GM18498 (cell line): ENCODE results near the gene TBX1.

Experiments
- ATAC-seq: cut with Tn5 transposase; IDR thresholded peaks from one replicate; pipeline ENCODE4 v1.9.1; 2021; ENCODE audit warnings: mild to moderate bottlenecking, moderate library complexity; ENCODE audit not compliant: unreplicated experiment

Gene TBX1

DNA sequence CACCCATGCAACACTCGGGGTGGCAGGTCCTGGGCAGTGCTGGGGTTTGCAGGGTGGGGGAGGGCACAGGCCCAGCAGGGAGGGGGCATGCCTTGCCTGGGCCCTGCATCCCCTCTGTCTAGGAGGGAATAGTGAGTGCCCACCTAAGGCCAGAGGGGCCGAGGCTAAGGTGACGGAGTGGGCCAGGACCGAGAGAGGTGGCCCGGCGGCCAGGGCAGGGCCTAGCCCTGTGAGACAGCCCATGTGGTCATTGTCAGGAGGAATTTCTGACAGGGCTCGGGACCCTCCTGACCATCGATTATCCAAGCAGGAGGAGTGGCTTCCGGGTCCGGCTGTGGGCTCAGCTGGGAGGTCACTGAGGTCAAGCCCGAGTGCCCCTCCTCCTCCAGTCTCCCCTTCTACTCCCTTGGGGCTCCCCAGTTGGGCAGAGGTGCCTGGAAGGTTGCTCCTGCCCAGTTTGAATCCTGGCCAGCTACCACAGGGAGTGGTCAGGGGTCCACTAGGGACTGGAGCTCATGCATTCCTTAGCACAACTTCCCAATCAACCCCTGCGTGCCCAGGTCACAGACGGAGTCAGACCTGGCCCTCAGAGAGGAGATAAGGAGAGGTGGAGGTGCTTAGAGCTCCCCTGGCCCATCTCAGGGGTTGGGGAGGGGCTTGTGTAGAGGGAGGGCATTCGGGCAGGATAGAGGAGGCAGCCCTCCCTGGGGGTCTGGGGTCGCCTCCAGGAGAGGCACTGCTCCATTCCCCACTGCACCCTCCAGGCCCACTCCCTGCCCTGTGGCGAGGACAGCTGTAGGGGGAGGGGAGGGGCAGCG lies 22.5 kb upstream of the TBX1 start:
- ATAC-seq = no peak

DNA sequence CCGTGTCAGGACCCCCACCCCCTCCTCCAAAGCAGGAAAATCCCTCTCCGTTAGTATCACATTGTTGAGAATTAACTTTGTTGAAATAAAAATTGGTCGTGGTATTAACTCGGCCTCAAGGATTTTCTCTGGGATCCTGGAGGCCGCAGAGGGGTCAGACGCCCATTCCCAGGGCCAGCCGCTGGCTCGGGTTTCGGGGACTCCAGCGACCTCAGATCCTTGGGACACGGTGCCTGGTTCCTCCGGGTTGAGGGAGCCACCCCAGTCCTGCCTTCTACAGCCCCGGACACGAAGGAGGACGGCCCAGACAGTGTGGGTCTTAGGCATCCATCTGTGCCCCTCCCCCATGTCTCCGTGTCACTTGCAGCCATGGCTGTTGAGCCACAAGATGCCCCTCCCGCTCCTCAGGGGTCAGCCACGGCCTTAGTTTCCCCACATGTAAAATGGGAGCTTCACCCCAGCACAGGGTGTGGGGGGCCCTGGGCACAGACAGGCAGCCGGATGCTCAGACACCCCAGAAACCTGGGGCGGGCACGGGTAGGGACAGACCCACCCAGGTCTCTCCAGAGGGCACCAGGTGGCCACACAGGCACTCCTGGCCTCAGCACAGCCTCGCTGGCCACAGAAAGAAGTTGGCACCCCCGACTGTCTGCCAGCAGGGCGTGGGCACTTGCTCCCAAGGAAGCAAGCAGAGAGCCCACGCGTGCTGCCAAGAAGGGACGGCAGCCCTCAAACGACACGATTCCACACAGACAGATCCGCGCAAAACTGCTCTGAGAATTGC lies 21.7 kb upstream of the TBX1 start:
- no peak for ATAC-seq

DNA sequence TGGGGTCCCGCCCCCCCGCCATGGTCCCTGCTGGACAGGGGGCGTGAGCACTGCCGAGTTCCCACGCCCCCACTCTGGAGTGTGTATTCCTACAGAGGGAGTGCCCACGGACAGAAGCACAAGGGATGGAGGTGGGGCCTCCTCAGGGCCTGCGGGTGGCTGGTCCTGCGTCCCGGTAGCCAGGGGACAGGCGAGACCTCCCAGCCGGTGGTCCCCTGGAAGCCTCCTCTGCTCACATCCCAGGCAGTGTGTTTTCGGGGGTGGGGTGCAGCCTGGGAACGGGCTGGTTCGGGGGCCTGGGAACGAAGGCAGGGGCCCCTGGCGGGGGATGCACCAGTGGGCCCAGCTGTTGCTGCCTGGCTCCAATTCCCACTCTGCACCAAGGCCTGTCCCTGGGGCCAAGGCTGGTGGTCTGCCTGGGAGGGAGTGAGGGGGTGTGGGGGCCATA lies 21.1 kb upstream of the TBX1 start:
- no peak for ATAC-seq

DNA sequence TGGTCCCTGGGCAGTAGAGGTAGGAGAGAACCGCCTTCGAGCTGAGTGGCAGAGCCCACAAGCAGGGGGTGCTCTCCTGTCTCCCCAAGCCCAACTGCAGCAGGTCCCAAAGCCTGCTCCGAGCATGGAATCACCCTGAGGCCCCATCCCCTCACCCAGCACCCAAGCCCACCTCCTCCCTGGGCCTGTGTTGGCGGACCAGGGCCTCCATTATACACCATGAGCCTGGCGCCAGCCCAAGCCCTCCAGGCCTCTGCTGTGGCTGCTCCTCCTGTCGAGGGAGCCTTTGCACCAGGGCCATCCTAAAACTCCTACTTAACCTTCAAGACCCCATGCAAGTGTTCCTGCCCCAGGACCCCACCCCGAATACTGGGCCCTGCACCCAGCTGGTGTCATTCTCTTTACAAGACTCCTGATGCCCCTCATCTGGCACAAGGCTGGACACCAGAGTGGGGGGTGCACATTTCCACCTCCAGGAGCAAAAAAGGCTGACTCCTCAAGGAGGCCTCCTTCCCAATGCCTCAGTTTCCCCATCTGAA lies 20.6 kb upstream of the TBX1 start:
- no peak for ATAC-seq

DNA sequence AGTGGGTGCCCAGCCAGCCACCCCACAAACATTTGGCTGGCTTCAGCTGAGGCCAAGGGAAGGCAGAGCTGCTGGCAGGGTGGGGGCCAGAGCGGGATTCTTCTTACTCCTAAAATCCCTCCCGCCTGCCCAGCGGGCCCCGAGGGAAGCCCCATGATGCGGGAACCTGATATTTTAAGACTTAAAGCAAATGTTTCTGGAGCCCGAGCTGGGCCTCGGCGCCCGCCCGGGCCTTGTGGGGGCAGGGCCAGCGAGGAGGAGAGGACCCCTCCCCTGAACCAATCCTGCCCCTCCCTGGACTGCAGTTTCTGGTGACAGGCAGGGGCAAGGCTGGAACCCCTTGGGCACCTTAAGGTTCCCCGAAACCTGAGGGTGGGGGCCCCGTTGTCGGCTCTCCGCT lies 20.0 kb upstream of the TBX1 start:
- no peak for ATAC-seq

DNA sequence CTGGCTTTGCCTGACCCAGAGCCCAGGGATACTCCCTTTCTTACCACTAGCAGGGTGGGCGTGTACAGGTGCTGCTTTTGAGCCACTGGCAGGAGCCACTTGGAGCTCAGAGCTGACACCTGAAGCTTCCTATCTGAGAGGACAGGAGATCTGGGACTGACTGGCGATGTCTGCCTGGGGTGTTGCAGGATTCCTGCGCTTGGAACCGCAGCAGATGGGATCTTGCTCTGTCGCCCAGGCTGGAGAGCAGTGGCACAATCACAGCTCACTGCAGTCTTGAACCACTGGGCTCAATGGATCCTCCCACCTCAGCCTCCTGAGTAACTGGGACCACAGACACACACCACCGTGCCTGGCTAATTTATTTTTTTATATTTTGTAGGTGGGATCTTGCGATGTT lies 19.5 kb upstream of the TBX1 start:
- no peak for ATAC-seq

DNA sequence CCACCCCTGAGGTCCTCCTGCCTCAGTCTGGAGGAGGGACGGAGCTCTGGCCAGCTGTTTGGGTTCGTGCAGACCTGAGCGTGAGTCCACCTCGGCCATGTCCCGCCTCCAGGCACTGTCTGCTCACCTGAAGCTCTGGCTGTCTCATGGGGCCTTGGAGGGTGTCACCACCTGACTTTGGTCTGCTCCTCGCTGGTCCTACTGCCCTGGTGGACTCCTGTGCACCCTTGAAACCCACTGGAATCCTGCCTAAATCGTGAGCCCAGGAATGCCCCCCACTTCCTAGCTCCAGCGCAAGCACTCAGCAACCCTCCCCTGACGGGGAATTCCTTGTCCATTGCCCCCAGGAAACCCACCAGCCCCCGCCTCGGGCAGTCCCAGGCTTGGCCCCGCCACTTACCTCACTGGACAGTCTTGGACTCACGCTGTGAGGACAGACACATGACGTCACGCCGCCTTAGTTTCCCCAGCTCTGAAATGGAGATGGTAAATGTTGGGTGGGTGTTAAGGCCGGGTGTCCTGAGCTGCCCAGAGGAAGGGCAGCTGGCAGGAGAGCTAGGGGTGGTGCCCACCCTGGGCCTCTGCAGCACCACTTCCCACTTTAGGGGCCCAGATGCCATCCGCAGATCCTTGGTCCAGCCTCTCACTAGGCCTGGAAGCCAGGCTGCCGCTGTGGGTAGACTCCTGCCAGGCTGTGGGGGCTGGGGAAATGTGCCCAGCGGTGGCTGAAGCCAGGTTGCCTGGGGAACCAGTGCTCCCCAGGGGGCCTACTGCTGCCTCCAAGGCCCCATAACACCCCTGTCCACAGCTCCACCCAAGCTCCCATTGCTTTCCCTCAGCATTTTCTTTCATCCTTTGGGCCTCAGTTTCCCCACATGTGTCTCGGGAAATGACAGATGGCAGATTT lies 18.2 kb upstream of the TBX1 start:
- ATAC-seq = no peak

DNA sequence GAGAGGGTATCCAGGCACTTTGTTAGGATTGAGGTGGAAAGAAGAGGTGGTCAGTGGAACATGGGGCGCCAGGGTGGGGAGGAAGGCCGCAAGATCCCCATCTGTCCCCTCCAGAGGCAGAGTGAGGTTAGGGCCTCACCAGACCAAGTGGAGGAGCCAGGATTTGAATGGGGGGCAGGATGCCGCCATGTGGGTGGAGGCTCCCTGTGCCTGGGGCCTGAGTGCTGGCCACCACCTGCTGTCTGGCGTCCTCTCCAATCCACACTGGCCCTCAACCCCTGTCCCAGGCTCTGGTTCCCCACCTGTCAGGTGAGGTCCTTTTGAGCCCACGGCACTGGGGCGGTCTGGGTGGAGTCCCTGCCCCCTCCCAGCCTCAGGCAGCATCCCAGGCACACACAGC lies 17.5 kb upstream of the TBX1 start:
- no peak for ATAC-seq

DNA sequence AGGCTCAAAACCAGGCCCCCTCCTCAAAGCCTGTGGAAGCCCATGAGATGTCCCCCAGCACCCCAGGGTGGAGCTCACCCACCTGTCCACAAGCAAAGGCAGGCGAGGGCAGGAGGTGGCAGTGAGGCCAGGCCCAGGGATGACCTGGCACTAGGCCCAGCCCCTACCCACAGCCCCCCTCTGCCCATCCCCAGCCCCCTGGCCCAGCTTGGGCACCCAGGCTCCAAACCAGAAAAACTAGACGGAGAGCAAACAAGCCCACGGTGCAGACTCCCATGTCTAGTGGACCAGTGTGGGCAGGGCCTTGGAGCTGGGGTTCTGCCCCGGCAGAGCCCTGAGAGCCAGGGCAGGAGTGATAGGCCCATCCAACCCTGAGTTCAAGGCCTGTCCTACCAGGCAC lies 16.9 kb upstream of the TBX1 start:
- no peak for ATAC-seq

DNA sequence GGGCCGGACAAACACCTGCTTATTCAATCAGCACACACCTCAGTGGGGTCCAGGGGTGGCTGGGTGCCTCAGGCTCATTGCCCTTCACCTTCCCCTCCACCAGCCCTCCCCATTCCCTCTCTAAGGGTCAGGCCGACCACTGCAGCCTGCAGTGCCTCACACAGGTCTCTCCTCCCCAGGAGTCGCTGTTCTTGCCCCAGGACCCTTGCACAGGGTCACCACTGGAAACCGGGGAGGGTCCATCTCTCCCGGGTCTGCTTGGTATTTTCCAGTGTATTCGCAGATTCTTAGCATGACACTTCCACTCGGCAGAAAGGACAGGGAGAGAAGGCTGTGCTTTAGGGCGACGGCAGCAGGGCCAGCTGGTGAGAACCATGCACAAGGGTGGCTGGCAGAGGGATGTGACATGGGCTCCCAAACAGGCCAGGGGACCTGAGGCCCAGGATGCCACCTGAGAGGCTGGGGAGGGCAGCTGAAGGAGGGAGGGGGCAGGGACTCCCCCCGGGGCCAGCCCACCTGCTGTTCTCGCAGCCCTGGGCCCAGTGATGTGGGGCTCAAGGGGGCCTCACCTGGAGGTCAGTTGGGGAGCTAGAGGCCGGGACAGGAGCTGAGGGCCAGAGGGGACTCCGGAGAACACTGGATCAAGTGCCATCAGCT lies 16.1 kb upstream of the TBX1 start:
- no peak for ATAC-seq

DNA sequence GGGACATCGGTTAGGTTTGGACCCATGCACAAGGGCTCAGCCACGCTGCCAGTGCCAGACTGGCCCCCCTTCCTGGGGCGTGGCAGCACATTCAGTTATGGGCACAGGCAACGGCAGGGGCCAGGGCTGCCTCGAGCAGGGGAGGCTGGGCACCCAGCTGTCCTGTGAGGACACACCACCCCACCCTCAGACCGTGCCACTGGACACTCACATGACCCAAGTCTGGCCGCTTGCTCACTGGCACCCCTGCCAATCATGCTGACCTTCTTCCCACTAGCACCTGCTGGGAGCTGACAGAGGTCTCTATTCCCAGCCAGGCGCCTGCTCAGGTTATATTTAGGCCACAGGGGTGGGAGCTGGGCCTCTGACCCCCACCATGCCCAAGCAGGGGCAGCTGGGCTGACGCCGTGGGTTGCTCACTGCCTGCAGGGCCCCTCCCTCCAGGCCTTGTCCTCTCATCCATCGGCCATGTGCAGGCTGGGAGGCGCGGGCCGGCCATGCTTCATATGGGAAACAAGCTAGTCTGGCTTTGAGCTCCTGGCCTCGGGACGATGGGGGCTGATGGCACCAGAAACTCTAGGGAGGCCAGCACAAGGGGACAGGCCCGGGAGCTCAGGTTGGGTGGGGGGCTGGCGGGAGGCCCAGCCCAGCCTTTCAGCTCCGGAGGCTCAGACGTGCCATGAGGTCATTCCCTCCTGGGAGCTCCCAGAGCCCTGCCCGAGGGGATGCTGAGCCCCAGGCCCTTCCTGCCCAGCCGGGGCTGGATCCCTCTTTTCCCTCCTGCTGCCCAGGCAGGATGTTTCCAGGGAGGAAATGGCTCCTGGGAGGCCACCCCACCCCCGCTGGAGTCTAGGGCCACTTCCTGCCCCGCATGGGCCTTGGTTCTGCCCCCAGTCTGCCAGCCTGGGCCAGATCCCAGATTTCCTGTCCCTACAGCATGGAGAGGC lies 15.2 kb upstream of the TBX1 start:
- no peak for ATAC-seq

DNA sequence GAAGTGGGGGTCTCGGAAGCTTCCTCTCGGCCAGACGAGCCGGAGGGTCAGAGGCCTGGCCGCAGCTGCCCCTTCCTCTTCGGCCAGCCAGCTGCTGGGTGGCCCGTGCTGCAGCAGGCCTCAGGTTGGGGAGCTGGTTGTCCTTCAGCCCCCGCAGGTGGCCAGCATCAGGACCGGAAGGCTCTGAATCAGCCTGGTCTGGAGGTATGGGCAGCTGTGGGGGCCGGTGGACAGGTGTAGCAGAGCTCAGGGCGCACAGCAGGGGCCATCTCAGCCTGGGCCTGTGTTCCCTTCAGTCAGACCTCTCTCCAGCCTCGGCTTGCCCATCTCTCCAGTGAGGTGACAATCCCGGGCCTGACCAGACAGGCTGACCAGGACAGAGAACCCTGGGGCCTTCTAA lies 13.9 kb upstream of the TBX1 start:
- no peak for ATAC-seq

DNA sequence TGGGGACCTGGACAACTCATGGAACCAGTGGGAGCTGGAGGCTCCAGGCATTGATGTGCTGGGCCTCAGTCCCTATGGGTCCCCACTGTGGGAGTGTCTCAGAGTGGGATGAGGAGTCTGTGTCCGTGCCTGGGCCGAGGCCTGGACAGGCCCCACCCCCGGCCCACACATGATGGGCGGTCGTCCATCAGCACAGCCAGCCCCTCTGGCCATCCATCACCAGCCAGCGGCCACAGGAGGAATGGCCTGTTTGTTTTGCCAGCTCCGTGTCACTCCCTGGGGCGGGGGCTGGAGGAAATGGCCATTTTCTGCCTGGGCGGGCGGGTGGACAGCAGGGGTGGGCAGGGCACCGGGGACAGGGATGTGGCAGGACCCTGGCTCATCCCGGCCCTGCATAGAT lies 13.0 kb upstream of the TBX1 start:
- ATAC-seq = no peak

DNA sequence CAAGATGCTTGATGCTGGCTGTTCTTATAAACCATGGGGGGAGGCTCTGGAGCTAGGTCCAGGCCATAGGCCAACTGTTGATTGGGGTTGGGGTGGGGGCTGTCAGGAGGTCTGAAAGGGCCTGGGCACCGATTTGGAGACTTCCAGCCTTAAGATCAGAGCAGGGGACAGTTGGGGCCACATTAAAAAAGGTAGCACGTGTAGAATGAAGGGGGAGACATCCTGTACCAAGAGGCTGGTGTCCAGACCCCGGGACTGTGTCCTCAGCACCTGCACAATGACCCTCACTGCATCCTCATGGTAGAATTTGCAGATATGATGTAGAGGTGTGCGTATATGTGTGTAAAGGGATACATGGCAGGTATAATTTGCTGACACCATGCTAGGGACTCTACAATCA lies 12.4 kb upstream of the TBX1 start:
- no peak for ATAC-seq

DNA sequence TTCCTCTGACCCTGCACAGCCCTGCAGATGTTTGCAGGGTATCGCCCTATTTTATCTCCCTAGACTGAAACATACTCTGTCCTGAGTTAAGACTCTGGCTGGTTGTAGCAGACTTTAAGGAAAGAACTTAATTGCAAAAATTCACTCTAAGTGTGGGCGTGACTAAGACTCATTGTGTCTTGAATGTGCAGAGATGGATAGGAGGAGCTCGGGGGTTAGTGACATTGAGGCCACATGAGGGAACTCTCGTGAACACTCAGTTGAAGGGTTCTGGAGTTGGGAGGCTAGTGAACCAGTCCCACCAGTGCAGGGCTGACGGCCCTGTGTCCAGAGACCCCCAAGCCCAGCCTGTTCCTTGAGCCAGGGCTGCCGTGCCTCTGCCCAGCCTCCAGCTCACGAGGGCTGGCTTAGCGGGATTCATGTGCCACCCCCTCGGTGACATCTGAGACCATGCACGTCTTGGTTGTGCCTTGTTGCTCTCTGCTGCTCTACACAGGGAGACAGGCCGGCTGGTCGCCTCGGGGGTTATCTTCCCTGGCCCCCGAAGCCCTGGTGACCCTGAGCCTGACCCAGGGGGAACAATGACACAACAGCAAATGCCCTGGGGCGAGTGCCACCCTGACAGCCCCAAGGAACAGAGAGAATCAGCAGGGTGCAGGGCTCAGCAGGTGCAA lies 11.4 kb upstream of the TBX1 start:
- no peak for ATAC-seq

DNA sequence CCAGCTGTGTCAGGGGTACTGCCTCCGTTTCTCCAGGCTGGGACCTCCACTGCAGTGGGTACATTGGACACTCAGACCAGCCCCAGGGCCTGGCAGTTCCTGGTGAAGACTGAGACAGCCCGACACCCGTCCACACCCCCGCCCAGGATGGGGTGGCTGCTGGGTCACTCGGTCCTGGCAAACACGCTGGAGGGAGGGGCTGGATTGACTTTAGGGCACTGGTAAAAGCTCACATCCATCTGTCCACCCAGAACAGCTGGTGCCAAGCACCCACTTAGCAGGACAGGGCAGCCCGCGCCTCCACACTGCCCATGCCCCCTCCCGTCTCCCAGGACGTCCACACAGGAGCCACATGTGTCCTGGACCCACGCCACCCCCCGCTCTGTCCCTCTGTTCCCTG lies 10.7 kb upstream of the TBX1 start:
- ATAC-seq = no peak

DNA sequence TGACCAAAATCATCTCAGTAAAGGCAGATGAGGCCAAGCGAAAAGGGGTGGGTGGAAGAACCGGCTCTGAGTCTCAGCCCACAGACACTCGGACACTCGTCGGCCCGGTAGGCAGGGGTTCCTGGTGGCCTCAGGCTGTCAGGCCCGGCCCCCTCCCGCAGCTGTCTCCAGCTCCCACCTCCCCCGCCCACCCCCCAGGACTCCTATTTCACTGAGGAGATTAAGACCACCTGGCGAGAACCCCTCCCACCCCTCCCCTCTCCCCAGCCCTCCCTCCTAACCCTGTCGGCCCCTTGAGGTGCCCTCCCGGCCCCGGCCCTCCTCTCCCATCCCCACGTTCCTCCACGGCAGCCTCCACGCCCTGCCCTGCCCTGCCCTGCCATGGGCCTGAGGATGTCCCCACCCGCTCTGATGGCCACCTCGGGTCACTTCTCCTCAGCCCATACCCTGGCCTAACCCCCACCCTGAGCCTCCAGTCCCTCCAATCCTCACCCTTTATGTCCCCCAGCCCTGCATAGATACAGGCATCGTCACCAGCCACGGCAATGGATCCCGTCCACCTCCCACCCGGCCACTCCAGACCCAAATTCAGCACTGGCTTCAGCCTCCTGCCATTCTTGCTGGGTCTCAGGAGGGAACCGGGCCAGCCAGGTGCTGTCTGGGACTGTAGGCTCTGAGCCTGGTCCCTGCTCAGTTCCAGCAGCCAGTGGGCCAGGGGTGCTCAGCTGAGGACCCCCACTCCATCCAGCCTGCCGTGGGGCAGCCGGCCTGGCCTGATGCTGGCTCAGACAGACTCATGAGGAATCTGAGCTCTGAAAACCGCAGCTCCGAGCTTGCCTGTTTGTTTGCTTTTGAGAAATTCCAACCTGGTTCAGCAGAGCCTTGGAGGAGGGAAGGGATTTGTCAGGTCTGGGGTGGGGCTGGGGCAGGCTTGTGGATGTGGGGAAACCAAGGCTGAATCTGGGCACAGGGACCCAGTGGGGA lies 9.8 kb upstream of the TBX1 start:
- no peak for ATAC-seq
